Measurements from ENCODE around the gene TEX29. TPM values are rescaled to one million over a fixed set of nuclear protein-coding genes. Genes with fewer than 3 reads are reported as not detected.

The TEX29 gene
- total RNA-seq, 1 donor from 2014 or later, result 2.9 TPM

GRCh38 chr13:111319521-111319920 is 921 bp upstream of the TEX29 start:
- Histone ChIP-seq H3K9me3 (no peaks in the 10 kb centered on the region), H3K27me3 (no peaks in the 10 kb centered on the region), H3K4me1 (no peaks in the 10 kb centered on the region), H3K36me3 (no peaks in the 10 kb centered on the region), H3K4me3 (no peak overlapping the region), H3K27ac (no peak overlapping the region)
- intact Hi-C loops (cut with DNase I), result no loop called here
- DNase-seq (ENCODE audit: extremely low spot score in 2 of 2), result no peak
- TF ChIP-seq POLR2A (IDR thresholded peaks at IDR 0.05) (no peak), POLR2AphosphoS5 (IDR thresholded peaks at IDR 0.05; ENCODE audit: insufficient read depth in 1 of 2, low read depth in 1 of 2) (no peak)
- TF ChIP-seq, protein P1, sequence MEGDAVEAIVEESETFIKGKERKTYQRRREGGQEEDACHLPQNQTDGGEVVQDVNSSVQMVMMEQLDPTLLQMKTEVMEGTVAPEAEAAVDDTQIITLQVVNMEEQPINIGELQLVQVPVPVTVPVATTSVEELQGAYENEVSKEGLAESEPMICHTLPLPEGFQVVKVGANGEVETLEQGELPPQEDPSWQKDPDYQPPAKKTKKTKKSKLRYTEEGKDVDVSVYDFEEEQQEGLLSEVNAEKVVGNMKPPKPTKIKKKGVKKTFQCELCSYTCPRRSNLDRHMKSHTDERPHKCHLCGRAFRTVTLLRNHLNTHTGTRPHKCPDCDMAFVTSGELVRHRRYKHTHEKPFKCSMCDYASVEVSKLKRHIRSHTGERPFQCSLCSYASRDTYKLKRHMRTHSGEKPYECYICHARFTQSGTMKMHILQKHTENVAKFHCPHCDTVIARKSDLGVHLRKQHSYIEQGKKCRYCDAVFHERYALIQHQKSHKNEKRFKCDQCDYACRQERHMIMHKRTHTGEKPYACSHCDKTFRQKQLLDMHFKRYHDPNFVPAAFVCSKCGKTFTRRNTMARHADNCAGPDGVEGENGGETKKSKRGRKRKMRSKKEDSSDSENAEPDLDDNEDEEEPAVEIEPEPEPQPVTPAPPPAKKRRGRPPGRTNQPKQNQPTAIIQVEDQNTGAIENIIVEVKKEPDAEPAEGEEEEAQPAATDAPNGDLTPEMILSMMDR (IDR thresholded peaks at IDR 0.05), result no peak

GRCh38 chr13:111322001-111322915 is 1.8 kb downstream of the TEX29 start:
- no peak overlapping the region for H3K27ac ChIP-seq
- TF ChIP-seq POLR2AphosphoS5 (IDR thresholded peaks at IDR 0.05; ENCODE audit: insufficient read depth in 1 of 2, low read depth in 1 of 2) (no peak), POLR2A (IDR thresholded peaks at IDR 0.05) (no peak)
- TF ChIP-seq, protein P1 (IDR thresholded peaks at IDR 0.05), result no peak
- H3K9me3 ChIP-seq, result no peaks in the 10 kb centered on the region
- no peak for DNase-seq (ENCODE audit: extremely low spot score in 2 of 2)
- no peak overlapping the region for H3K4me3 ChIP-seq
- intact Hi-C loops (cut with DNase I), result no loop called here
- H3K27me3 ChIP-seq, result no peaks in the 10 kb centered on the region
- H3K4me1 ChIP-seq, result no peaks in the 10 kb centered on the region
- H3K36me3 ChIP-seq, result no peaks in the 10 kb centered on the region

- Histone ChIP-seq H3K36me3 (no peaks in the 10 kb centered on the region), H3K9me3 (no peaks in the 10 kb centered on the region), H3K27me3 (no peaks in the 10 kb centered on the region), H3K4me3 (no peak overlapping the region), H3K4me1 (no peaks in the 10 kb centered on the region), H3K27ac (no peak overlapping the region)
- no peak for TF ChIP-seq POLR2AphosphoS5 (IDR thresholded peaks at IDR 0.05; ENCODE audit: insufficient read depth in 1 of 2, low read depth in 1 of 2)
- TF ChIP-seq POLR2A (IDR thresholded peaks at IDR 0.05), result no peak
- TF ChIP-seq, protein P1 (IDR thresholded peaks at IDR 0.05), result no peak
- DNase-seq (ENCODE audit: extremely low spot score in 2 of 2), result no peak
- intact Hi-C loops (cut with DNase I), result no loop called here
These were observed 2.5 kb downstream of the TEX29 start for GRCh38 chr13:111322916-111323331.

DNA sequence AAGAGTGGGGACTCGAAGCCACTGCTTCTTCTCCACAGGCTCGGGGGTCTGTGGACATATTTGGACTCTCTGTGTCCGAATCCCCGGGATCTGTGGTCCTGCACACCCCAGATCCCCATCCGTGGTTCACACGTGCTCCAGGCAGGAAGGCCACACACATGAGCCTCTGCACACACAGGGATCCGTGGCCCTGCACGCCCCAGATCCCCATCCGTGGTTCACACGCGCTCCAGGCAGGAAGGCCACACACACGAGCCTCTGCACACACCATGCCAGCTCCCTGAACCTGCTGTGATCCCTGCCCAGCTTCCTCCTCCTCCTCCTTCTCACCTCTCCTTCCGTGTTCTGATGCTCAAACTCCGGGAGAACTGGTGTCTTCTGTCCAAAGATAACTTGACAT is 3.1 kb downstream of the TEX29 start:
- Histone ChIP-seq H3K9me3 (no peaks in the 10 kb centered on the region), H3K27ac (no peak overlapping the region), H3K36me3 (no peaks in the 10 kb centered on the region), H3K27me3 (no peaks in the 10 kb centered on the region), H3K4me1 (no peaks in the 10 kb centered on the region), H3K4me3 (no peak overlapping the region)
- TF ChIP-seq POLR2A (IDR thresholded peaks at IDR 0.05) (no peak), POLR2AphosphoS5 (IDR thresholded peaks at IDR 0.05; ENCODE audit: insufficient read depth in 1 of 2, low read depth in 1 of 2) (no peak)
- TF ChIP-seq, protein P1 (IDR thresholded peaks at IDR 0.05), result no peak
- intact Hi-C loops (cut with DNase I), result no loop called here
- no peak for DNase-seq (ENCODE audit: extremely low spot score in 2 of 2)
